Measurements from ENCODE around the gene PSD2. TPM values are rescaled to one million over a fixed set of nuclear protein-coding genes. Genes with fewer than 3 reads are reported as not detected.

The PSD2 gene
- total and polyA plus RNA-seq, 2 of the 13 experiments (the other 11 are each of a cell fraction or from before 2014, with no cell fraction given): 0.07 TPM; not detected in 1

- TF ChIP-seq PAXIP1 (CRISPR knock-in tag; conservative IDR thresholded peaks at IDR 0.05) (no peak), KDM4B (CRISPR knock-in tag; IDR thresholded peaks at IDR 0.05) (no peak), IRF1 (CRISPR knock-in tag; IDR thresholded peaks at IDR 0.05; ENCODE audit: low read depth) (no peak), ZNF333 (CRISPR knock-in tag; IDR thresholded peaks at IDR 0.05; ENCODE audit: borderline replicate concordance) (no peak), GATAD2A (CRISPR knock-in tag; IDR thresholded peaks at IDR 0.05) (0 out of 2 replicates have a peak, but pooled peaks have one; percentile 9), TBX2 (CRISPR knock-in tag; IDR thresholded peaks at IDR 0.05; ENCODE audit: borderline replicate concordance) (peak; percentile 50; the same call in 1 of the 2 replicates), ZBTB25 (CRISPR knock-in tag; IDR thresholded peaks at IDR 0.05) (no peak), ZNF10 (CRISPR knock-in tag; IDR thresholded peaks at IDR 0.05; ENCODE audit: borderline replicate concordance, low read depth) (no peak), HOMEZ (CRISPR knock-in tag; IDR thresholded peaks at IDR 0.05; ENCODE audit: low read depth) (no peak), MLLT10 (CRISPR knock-in tag; IDR thresholded peaks at IDR 0.05) (no peak), SOX5 (CRISPR knock-in tag; IDR thresholded peaks at IDR 0.05; ENCODE audit: borderline replicate concordance) (no peak), ZFP36 (IDR thresholded peaks at IDR 0.05; ENCODE audit: borderline replicate concordance, low read depth, low read length, partially characterized antibody) (no peak), ZNF850 (CRISPR knock-in tag; conservative IDR thresholded peaks at IDR 0.05) (no peak), ZNF343 (CRISPR knock-in tag; IDR thresholded peaks at IDR 0.05) (no peak), ZNF589 (CRISPR knock-in tag; conservative IDR thresholded peaks at IDR 0.05) (no peak), MTA3 (CRISPR knock-in tag; IDR thresholded peaks at IDR 0.05) (no peak), MTF1 (CRISPR knock-in tag; IDR thresholded peaks at IDR 0.05) (no peak), ZNF281 (CRISPR knock-in tag; IDR thresholded peaks at IDR 0.05; ENCODE audit: borderline replicate concordance) (no peak), TOPORS (CRISPR knock-in tag; IDR thresholded peaks at IDR 0.05) (no peak), SRY (CRISPR knock-in tag; IDR thresholded peaks at IDR 0.05) (no peak), ZSCAN31 (CRISPR knock-in tag; IDR thresholded peaks at IDR 0.05; ENCODE audit: low read depth) (no peak; the same call in none of the 2 replicates)
These were observed 7.9 kb upstream of the PSD2 start (continued) for GRCh38 chr5:139787568-139788293.

All from HepG2 (cell line).